Psoas muscle (tissue), 8 donors: ENCODE measurements around the gene CNIH4. TPM values are rescaled to one million over a fixed set of nuclear protein-coding genes. Genes with fewer than 3 reads are reported as not detected.

Source experiments
- ATAC-seq, 4 donors: fragments of 200-7000 bp; cut with Tn5 transposase; one replicate each; pipeline ENCODE4 v1.9.1; 2020; ENCODE audit warnings: moderate library complexity in 3 of 4, mild to moderate bottlenecking in 2 of 4
- DNase-seq, 2 donors: peaks; one replicate each; pipeline ENCODE4 v3.0.0-alpha.2; 2020
- H3K27ac ChIP-seq: fragments of 200-600 bp; one replicate; pipeline ENCODE4 v1.8.0; 2022
- H3K27me3 ChIP-seq, 3 donors: fragments of 200-600 bp in 1 of 3; one replicate each; pipeline versions ENCODE4 v1.6.1 to v1.8.0; 2013 to 2022; ENCODE audit warnings: low read length in 2 of 3, mild to moderate bottlenecking in 2 of 3, moderate library complexity in 1 of 3; ENCODE audit not compliant: insufficient read depth in 3 of 3
- H3K36me3 ChIP-seq, 2 donors: fragments of 200-600 bp in 1 of 2; one replicate each; pipeline versions ENCODE4 v1.6.1 to v1.8.0; 2013 to 2022; ENCODE audit warnings: low read depth in 1 of 2, mild to moderate bottlenecking in 1 of 2, moderate library complexity in 1 of 2; ENCODE audit not compliant: insufficient read depth in 1 of 2
- H3K4me1 ChIP-seq: fragments of 200-600 bp; one replicate; pipeline ENCODE4 v1.8.0; 2022
- H3K4me3 ChIP-seq: fragments of 200-600 bp; one replicate; pipeline ENCODE4 v1.8.0; 2022; ENCODE audit warnings: mild to moderate bottlenecking
- H3K9me3 ChIP-seq: fragments of 200-600 bp; one replicate; pipeline ENCODE4 v1.8.0; 2022
- CTCF ChIP-seq: fragments of 200-600 bp; IDR thresholded peaks from one replicate; pipeline ENCODE4 v1.8.0; 2022; ENCODE audit warnings: antibody characterized with exemption
- WGBS, 3 donors: extraction: QIAGEN DNeasy Blood & Tissue Kit; methylation state at CpG; one replicate each; pipeline versions ENCODE4 v1.1.6 to v1.1.7; 2013; 5-methylcytosine and 5-hydroxymethylcytosine counted together
- intact Hi-C, 2 donors: fragments of 100-400 bp; cut with DNase I; formaldehyde crosslinking; loops; one replicate each; pipeline versions ENCODE4 v1.11.0 to v1.14.2; 2022
- polyA plus RNA-seq, 3 donors: library from polyadenylated mRNA; stranded (reverse); fragments of 200-250 nt; gene quantifications; one replicate each; pipeline ENCODE4 v1.2.3, GENCODE V29; 2013
- total RNA-seq, 4 donors: library from RNA; stranded (reverse); fragmentation: NEBNext Ultra II Directional in 2 of 4; extraction: Animal tissue kit (Norgen Biotek cat#: 25700) in 2 of 4; gene quantifications; one replicate each; pipeline versions ENCODE4 v1.2.1 to v1.2.4, GENCODE V29; 2021 to 2023
- donor health status: healthy with polysubstance abuse.
- donor health status: DM: no; HTN: no; CAD: no; lungs with moderate emphysema.
- donor health status: Bipolar disorder and iron deficiency.
- donor health status: healthy.
- donor health status: DM: yes; HTN: yes; CAD: no.
- donor health status: DM: no; HTN: no; CAD: no.
- donor health status: DM: no; HTN: no; CAD: no.
- donor health status: DM: yes; HTN: yes; CAD: no.

The CNIH4 gene
- total and polyA plus RNA-seq, 7 donors: 29.7 to 103 (median 38.4) TPM

DNA sequence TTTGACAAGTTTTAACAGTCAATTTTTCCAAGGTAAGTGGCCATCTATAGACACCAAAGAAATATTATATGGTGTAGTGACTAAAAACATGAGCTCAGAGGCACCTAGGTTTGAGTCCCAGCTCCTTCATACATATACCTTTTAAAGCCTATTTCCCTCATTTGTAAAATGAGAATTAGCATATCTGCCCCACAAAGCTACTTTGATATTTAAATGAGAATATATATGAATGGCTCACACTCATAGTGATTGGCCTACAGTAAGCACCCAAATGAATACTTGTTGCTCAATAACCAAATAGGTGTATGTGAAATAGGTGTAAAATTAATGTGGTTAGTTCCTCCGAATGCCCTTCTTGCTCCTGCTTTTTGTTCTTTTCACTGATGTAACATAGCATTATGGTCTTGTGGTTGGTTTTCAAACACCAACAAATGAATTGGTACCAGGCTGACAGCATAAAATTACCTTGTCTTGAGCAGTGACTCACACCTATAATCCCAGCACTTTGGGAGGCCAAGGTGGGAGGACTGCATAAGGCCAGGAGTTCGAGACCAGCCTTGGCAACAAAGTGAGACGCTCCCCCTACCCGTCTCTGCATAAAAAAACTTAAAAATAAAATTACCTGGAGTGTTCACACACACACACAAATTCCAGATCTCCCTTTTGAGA, 25.3 kb downstream of the CNIH4 start:
- no peaks in the 10 kb centered on the region for H3K9me3 ChIP-seq
- TF ChIP-seq CTCF: no peak
- WGBS, 3 donors: 87 to 93% (median 90%) methylated on average over 4 of the region's 4 CpGs
- DNase-seq: no peak
- intact Hi-C loops: loop anchor here in 1 of 2 donors (5.0 kb wide), 1 partner anchor 40 kb away; no protein-coding TSS in a partner anchor
- H3K4me3 ChIP-seq: no peak overlapping the region
- H3K4me1 ChIP-seq: peaks cover 9% of the 10 kb centered on the region
- no peak overlapping the region for H3K27ac ChIP-seq
- H3K36me3 ChIP-seq: peaks cover 0 to 38% of the 10 kb centered on the region in 2 donors
- ATAC-seq: no peak
- H3K27me3 ChIP-seq: no peaks in the 10 kb centered on the region

DNA sequence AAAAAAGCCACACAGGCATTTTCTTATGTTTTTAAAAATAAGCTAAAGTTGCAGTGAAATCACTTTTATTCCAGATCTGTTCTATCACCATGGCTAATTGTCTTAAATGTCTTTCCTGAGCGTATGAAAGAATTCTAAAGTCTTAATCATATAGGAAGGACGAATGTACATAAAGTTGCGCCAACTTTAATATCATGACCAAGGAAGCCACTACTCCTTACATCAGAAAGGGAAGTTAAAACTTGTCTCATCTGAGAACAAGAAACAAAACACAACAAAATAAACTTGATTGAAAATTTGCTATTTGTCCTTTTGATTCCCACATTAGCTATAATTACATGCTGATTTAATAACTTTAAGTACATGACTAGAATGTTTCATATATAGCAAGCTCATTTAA, 26.5 kb downstream of the CNIH4 start:
- WGBS, 3 donors: 87 to 93% (median 87%) methylated on average over 3 of the region's 3 CpGs
- peaks cover 0 to 50% of the 10 kb centered on the region in 2 donors for H3K36me3 ChIP-seq

DNA sequence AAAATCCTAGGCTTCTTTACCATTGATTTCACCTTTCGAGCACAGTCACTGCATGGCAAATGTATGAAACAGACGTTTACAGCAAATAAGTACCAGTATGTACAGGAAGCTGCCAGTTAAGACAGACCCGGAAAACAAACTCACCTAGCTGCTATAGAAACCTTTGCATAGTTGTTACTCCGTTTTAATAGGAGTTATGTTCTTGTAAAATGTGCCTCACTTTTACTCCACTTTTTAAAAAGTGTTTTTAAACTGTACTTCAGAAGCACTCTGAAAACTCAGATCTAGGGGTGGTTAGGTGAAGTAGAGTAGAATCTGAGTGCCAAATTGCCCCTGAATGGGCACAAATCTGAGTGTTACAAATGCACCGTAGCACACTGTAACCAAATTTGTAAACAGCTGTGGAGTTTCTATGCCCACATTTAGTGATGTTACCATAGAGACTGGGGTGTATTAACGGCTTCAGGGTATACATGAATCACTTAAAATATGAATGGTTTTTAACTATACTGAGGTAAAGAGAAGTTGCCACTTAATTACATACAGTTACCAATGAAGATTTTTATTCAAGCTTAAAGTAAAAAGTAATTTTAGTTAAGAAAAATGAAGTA, 30.7 kb downstream of the CNIH4 start:
- no peak overlapping the region for H3K27ac ChIP-seq

More for the DNA sequence above, 26.5 kb downstream of the CNIH4 start:
- intact Hi-C loops: loop anchor here in 1 of 2 donors (5.0 kb wide), 1 partner anchor 39 kb away; no protein-coding TSS in a partner anchor
- no peak for TF ChIP-seq CTCF
- H3K27ac ChIP-seq: peak overlapping the region; percentile 19
- H3K9me3 ChIP-seq: no peaks in the 10 kb centered on the region
- H3K4me1 ChIP-seq: peaks cover 5% of the 10 kb centered on the region
- no peaks in the 10 kb centered on the region for H3K27me3 ChIP-seq
- DNase-seq: no peak
- ATAC-seq: no peak
- H3K4me3 ChIP-seq: no peak overlapping the region

GRCh38 chr1:224387943-224388342, 31.3 kb downstream of the CNIH4 start:
- intact Hi-C loops: no loop called here
- DNase-seq (no peak), ATAC-seq (no peak)
- Histone ChIP-seq H3K27ac (no peak overlapping the region), H3K9me3 (no peaks in the 10 kb centered on the region), H3K36me3 (peaks cover 0 to 82% of the 10 kb centered on the region in 2 donors), H3K27me3 (no peaks in the 10 kb centered on the region), H3K4me1 (no peaks in the 10 kb centered on the region), H3K4me3 (no peak overlapping the region)
- TF ChIP-seq CTCF: no peak
- whole genome bisulfite sequencing, 3 donors: 63 to 73% (median 66%) methylated on average over 2 of the region's 2 CpGs

More for the DNA sequence above, 30.7 kb downstream of the CNIH4 start:
- ATAC-seq: no peak
- no peaks in the 10 kb centered on the region for H3K4me1 ChIP-seq
- H3K9me3 ChIP-seq: no peaks in the 10 kb centered on the region
- 49 to 56% (median 50%) methylated on average over 6 of the region's 6 CpGs for WGBS, 3 donors
- peaks cover 0 to 76% of the 10 kb centered on the region in 2 donors for H3K36me3 ChIP-seq
- no peaks in the 10 kb centered on the region for H3K27me3 ChIP-seq
- TF ChIP-seq CTCF: no peak
- DNase-seq: no peak
- H3K4me3 ChIP-seq: no peak overlapping the region
- intact Hi-C loops: no loop called here
